ENCODE results near the gene ASTN2.

ASTN2 gene

DNA sequence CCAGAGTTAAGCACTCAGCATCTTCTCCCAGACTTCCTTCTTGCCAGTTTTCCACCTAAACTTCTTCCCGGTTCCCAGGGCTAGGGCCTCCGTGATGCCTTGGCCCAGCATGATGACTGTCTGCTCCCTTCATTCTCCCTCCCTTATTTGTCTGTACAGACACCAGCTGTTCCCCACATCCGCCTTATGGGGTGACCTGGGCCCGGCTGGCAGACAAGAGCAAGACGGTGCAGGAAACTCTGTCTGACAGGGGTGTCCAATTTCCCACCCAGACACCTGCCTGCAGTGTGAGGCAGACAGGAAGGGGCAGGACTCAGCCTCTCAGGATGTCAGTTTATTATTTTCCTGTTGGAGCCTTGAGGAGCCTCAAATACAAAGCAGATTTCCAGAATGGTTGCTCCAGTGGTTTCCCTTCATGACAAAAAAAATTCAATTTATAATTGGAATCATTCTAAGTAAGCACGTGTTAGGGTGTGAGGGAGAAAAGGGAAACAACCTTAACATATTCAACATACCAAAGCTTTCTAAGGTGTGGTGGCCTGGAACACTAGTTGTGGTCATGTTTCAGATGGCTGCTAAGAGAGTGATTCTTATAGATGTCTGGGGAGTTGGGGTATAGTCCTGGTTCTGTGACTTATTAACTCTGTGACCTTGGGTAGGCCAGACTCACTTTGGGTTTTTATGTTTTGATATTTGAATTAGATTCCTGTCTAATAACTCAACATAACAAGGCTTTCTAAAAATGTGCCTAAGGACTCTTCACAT is 1026.7 kb downstream of the ASTN2 start:
- no peak for DNase-seq

DNA sequence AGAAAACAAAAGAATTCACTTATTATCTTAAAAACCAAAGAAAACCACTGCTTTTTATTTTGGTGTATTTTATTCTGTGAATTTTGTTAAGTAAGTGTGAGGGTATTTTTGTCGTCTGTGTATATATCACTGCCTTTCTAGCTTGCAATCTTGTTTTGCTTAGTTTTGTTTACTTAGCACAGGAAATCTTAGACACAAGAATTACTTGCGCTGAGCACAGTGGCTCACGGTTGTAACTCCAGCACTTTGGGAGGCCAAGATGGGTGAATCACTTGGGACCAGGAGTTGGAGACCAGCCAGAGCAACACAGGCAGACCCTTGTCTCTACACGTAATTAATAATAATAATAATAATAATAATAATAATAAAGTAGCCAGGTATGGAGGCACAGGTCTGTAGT is 1030.9 kb downstream of the ASTN2 start:
- DNase-seq = no peak

DNA sequence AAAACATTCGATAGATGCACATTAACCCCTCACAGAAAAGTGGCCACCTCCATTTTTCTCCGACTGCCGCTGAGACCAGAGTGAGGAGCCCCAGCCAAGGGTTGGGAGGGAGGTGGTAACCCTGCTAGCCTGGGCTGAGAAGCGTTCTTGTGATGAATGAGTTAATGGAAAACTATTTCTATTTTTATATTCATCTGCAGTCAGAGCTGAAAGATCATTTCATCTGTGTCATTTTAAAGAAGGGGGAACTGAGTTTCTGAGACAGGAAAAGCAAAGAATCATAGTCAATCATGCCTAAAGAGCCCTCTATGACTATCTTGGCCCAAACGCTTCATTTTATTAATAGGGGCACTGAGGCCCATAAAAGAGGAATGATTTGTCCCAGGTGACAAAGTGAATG is 1031.7 kb downstream of the ASTN2 start:
- no peak for DNase-seq

DNA sequence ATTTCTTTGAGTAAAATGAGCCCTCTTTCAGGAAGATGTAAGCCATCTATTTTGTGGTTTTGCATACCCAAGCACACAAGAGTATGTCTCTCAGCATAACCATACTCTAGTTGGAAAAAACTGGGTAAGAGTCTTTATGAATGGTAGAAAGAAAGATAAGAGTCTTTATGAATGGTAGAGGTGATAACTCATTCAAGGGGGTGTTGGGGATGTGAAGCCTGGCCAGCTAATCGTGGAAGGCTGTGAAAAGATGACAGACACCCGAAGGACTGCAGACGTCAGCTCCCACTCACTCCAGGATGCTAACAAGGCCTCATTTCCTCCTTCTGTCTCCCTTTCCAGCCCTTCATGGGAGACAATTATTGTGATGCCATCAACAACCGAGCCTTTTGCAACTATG is 1032.8 kb downstream of the ASTN2 start:
- DNase-seq = no peak

DNA sequence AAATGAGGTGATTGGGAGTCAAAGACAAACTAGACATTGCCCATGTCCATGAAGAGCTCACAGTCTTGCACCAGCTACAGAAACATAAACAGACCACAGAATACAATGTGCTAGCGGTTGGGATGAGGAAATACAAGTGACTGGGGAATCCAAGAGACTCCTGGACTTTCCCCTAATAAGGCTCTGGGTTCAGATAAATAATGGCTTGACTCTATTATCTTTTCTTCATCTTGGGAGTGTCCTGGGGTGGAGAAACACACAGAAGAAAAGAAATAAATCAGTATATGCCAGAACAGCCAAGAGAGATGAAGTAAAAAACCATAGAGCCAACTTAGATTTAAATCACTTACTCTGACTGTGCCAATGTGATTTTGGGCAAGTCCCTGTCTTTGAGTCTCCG is 1033.5 kb downstream of the ASTN2 start:
- DNase-seq = no peak

DNA sequence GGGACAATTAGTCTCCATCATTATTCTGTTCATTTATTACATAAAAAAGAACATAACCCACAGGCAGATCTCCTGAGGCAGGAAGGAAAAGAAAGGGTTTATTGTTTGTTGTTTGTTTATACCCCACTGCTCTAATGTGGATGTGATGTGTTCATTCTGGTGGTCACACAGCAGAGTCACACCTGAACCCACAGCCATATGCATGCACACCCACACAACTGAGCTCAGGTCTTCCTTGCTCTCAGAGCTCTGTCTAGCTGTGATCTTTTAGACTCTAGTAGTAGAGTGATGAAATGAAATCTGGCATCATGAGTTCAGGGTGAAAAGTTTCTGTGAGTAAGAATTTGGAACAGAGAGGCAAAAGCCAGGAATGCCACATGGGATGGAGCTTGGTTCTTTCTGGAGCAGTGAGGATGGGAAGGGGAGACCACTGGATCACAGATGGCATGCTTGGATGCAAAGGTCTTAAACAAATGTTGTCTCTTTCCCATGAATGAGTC is 1034.3 kb downstream of the ASTN2 start:
- DNase-seq = no peak

DNA sequence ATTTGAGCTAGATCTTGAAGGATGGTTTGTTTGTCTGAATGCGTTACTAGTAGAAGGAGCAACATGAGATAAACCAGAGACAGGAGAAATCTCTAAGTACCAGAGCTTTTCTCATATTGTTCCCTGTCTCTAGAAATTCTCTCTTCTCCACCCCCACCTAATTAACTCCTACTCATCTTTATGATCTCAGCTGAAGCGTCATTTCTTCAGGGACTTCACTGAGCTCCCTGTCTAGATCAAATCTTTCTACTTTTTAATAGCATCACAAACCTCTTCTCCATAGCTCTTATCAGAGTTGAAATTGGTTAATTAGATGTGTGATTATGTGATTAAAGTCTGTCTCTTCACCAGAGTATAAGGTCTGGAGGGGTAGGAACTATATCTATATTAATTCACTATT is 1035.0 kb downstream of the ASTN2 start:
- no peak for DNase-seq

DNA sequence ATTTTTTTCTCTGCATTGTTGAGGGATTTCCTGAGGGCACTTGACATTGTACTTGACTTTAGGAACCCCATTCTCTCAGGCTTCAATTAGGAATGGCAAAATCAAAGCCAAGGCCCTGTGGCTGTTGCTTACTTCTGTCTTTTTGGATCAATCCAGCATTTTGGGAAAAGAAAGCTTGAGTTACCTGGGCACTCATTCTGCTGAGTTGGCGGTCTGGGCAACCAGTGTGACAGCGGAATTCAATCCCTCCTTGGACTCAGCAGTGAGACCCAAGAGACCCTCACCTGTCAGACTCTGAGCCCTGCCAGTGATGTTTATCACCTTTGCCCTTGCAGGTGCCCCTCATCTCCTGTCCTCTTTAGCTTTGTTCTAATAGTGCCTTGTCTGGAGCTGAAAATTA is 1036.0 kb downstream of the ASTN2 start:
- DNase-seq = no peak

DNA sequence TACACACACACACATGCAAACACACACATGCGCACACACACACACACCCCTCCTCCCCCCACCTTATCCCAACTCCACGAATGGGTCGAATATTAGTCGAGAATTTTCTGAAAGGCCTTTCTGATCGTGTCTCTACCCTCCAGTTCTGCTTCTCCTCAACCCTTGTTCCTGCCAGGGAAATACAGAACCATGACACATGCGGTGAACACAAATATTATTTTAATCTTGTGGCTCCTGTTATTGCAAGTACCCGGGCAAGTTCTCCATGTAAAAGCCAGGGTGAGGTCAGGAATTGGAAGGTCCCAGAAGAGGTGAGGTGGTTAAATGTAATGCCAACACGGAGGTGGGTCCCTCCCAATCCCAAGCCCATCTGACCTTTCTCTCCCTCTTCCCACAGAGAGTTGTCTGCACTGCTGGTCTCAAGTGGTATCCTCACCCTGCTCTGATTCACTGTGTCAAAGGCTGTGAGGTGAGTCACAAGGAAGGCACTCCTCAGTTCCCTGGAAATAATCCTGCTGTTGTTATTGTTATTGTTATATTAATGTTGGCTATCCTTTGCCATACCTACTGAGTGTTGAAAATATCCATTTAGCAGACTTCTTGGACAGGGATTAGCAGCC is 1037.6 kb downstream of the ASTN2 start:
- DNase-seq = no peak

Measured in stimulated activated CD4-positive, alpha-beta T cell treated with anti-CD3 and anti-CD28 coated beads, Interleukin-4, amount 100 ng/mL, for 4 hours (primary cell).